H1 (cell line): ENCODE results near the gene HAPLN3. TPM values are rescaled to one million over a fixed set of nuclear protein-coding genes. Genes with fewer than 3 reads are reported as not detected.

Experiments
- BACH1 ChIP-seq: IDR thresholded peaks from 2 replicates; pipeline ENCODE4 v1.6.1; 2012; ENCODE audit warnings: low read length, improper control_type of control experiment
- CBX8 ChIP-seq: fragments of 300-800, 300-1000 bp; sonication (generic); IDR thresholded peaks from 2 replicates; pipeline ENCODE4 v1.7.1; 2016; ENCODE audit warnings: low read depth, low read length, borderline replicate concordance
- EGR1 ChIP-seq: IDR thresholded peaks from 2 replicates; pipeline ENCODE4 v1.6.1; 2011; ENCODE audit warnings: low read depth, low read length, borderline replicate concordance
- POLR2AphosphoS5 ChIP-seq: IDR thresholded peaks from 2 replicates; pipeline ENCODE4 v1.6.1; 2011; ENCODE audit warnings: low read depth, low read length
- RBBP5 ChIP-seq: IDR thresholded peaks from 2 replicates; pipeline ENCODE4 v1.7.1; 2012; ENCODE audit warnings: low read depth, mild to moderate bottlenecking, inconsistent platforms, low read length, moderate library complexity, borderline replicate concordance
- SIRT6 ChIP-seq: IDR thresholded peaks from one replicate; pipeline ENCODE4 v1.7.1; 2012; ENCODE audit warnings: low read length, inconsistent platforms
- polyA plus RNA-seq, 7 experiments: library from polyadenylated mRNA; depleted of rRNA in 3 of 7; stranded (reverse) in 5 of 7; unstranded in 2 of 7; fragments of >200 nt in 5 of 7; fragments of 200-250 nt in 2 of 7; gene quantifications; 1 replicate in 5 of 7; 2 replicates in 1 of 7; 4 replicates in 1 of 7; pipeline versions ENCODE4 v1.2.1 to v1.2.3, GENCODE V29; 2011 to 2013; ENCODE audit warnings: missing spikeins in 2 of 7, mixed read lengths in 2 of 7
- total RNA-seq: library from RNA; stranded (reverse); fragmentation: NEBNext Ultra II Directional; extraction: Animal tissue kit (Norgen Biotek cat#: 25700); gene quantifications from 2 replicates; pipeline ENCODE4 v1.2.1, GENCODE V29; 2021

The HAPLN3 gene
- total and polyA plus RNA-seq, 2 of the 8 experiments (the other 6 are each of a cell fraction or from before 2014, with no cell fraction given) = 76.2 to 79.7 TPM

DNA sequence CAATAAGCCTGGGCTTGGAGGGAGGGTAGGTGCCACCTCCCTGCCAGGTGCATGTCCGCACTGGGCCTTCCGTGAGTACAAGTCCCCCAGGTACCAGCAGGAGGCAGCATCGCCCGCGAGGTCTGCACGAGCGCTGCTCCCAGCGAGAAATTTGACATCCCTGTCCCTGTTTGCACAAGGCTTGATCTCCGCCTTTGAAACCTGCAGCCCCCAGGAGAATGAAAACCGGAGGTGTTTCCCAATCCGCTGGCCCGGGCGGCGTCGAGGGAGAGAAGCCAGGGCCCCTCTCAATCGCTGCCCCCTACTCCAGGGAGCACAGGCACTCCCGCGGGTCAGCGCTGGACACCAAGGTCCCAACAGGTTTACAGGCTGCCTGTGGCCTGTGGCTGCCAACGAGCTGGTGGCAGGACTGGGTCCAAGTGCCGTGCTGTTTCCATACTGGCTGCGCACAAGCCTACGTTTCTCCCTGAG lies 961 bp downstream of the HAPLN3 start (continued):
- no peak for TF ChIP-seq CBX8
- TF ChIP-seq SIRT6 = no peak
- TF ChIP-seq EGR1 = no peak
- no peak for TF ChIP-seq BACH1
- no peak for TF ChIP-seq RBBP5
- peak; percentile 84 for TF ChIP-seq POLR2AphosphoS5
